Loucy (cell line): ENCODE measurements around the gene CLNK.

ENCODE experiments used
- EZH2phosphoT487 ChIP-seq: fragments of 200-600 bp; IDR thresholded peaks from 2 replicates; pipeline ENCODE4 v1.6.1; 2018; ENCODE audit warnings: antibody characterized with exemption, mild to moderate bottlenecking, moderate library complexity, borderline replicate concordance
- TF ChIP-seq, protein P1 (sequence below): fragments of 200-600 bp; sonication (generic); conservative IDR thresholded peaks from 2 replicates; pipeline ENCODE4 v1.5.1; 2014; ENCODE audit warnings: mild to moderate bottlenecking, antibody characterized with exemption, low read length

DNA sequence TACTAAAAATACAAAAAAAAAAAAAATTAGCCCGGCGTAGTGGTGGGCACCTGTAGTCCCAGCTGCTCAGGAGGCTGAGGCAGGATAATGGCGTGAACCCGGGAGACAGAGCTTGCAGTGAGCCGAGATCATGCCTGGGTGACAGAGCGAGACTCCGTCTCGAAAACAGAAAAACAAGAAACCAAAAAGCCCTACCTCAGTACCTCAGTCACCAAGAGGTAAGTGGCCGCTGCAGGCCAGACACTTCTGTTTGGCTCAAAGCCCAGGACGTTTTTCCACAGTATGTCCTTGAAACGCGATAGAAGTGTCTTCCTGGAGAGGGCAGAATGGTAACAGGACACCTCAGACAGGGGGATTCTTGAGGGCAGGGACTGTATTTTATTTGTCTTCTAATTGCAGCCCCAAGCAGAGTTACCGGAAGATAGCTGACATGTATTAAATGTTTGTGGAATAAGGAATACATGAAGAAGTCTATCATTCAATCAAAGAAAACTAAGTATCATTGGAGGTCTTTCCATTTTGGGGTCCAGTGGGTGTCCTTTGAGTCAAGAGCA is 63.6 kb downstream of the CLNK start:
- TF ChIP-seq, protein P1, sequence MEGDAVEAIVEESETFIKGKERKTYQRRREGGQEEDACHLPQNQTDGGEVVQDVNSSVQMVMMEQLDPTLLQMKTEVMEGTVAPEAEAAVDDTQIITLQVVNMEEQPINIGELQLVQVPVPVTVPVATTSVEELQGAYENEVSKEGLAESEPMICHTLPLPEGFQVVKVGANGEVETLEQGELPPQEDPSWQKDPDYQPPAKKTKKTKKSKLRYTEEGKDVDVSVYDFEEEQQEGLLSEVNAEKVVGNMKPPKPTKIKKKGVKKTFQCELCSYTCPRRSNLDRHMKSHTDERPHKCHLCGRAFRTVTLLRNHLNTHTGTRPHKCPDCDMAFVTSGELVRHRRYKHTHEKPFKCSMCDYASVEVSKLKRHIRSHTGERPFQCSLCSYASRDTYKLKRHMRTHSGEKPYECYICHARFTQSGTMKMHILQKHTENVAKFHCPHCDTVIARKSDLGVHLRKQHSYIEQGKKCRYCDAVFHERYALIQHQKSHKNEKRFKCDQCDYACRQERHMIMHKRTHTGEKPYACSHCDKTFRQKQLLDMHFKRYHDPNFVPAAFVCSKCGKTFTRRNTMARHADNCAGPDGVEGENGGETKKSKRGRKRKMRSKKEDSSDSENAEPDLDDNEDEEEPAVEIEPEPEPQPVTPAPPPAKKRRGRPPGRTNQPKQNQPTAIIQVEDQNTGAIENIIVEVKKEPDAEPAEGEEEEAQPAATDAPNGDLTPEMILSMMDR, result no peak
- no peak for TF ChIP-seq EZH2phosphoT487
